H1 (cell line): ENCODE measurements around the gene HTR3E. TPM values are rescaled to one million over a fixed set of nuclear protein-coding genes. Genes with fewer than 3 reads are reported as not detected.

Experiments
- CTCF ChIA-PET: fragments of 300-600 bp; sonication (Branson Sonifier 250); formaldehyde crosslinking; loops from one replicate; lab custom pipeline; 2021; ENCODE audit not compliant: partially characterized antibody; lab: Charles Lee
- POLR2A ChIA-PET: fragments of 300-600 bp; sonication (Branson Sonifier 250); formaldehyde crosslinking; loops from one replicate; lab custom pipeline; 2021; ENCODE audit warnings: inconsistent platforms; ENCODE audit not compliant: partially characterized antibody; lab: Charles Lee
- DNase-seq, 2 experiments: peaks; one replicate each; pipeline versions ENCODE4 v3.0.0 to v3.0.0-alpha.2; 2010 to 2022; ENCODE audit warnings: low spot score in 2 of 2, low read depth in 1 of 2, mixed read lengths in 1 of 2
- FAIRE-seq: peaks from 2 replicates; lab custom pipeline; 2011; peaks lifted over from hg19 to GRCh38; lab: Jason Lieb, UNC
- H2AFZ ChIP-seq: 2 replicates; pipeline ENCODE4 v1.8.1; 2012; ENCODE audit warnings: low read length, inconsistent platforms
- H2AK5ac ChIP-seq: 2 replicates; pipeline ENCODE4 v1.6.1; 2013; ENCODE audit warnings: low read depth, low read length
- H2BK120ac ChIP-seq: replicated peaks from 2 replicates; pipeline ENCODE3; 2013; ENCODE audit warnings: low read depth, low read length, inconsistent platforms
- H2BK12ac ChIP-seq: 2 replicates; pipeline ENCODE4 v1.6.1; 2013; ENCODE audit warnings: low read depth, low read length
- H2BK15ac ChIP-seq: 2 replicates; pipeline ENCODE4 v1.6.1; 2013; ENCODE audit warnings: low read length
- H2BK20ac ChIP-seq: 2 replicates; pipeline ENCODE4 v1.6.1; 2013; ENCODE audit warnings: low read length
- H2BK5ac ChIP-seq: 2 replicates; pipeline ENCODE4 v1.6.1; 2013; ENCODE audit warnings: low read depth, low read length
- H3K14ac ChIP-seq: 2 replicates; pipeline ENCODE4 v1.6.1; 2013; ENCODE audit warnings: inconsistent platforms; ENCODE audit not compliant: insufficient read length
- H3K18ac ChIP-seq: 2 replicates; pipeline ENCODE4 v1.6.1; 2013; ENCODE audit warnings: low read length; ENCODE audit errors: extremely low read depth
- H3K23ac ChIP-seq: 2 replicates; pipeline ENCODE4 v1.6.1; 2013; ENCODE audit warnings: inconsistent platforms; ENCODE audit not compliant: insufficient read length
- H3K23me2 ChIP-seq: 2 replicates; pipeline ENCODE4 v1.6.1; 2013; ENCODE audit warnings: low read depth, low read length
- H3K27ac ChIP-seq: 2 replicates; pipeline ENCODE4 v1.6.1; 2011; ENCODE audit warnings: low read depth, low read length, inconsistent platforms
- H3K27me3 ChIP-seq, 4 experiments: replicated peaks in 1 of 4; 1 replicate in 1 of 4; 2 replicates in 3 of 4; pipeline versions ENCODE4 v1.6.1 to v1.8.1; 2011 to 2013; ENCODE audit warnings: low read length in 3 of 4, mild to moderate bottlenecking in 3 of 4, inconsistent platforms in 2 of 4, mixed read lengths in 2 of 4, moderate library complexity in 1 of 4; ENCODE audit not compliant: control insufficient read depth in 3 of 4, insufficient read depth in 3 of 4; ENCODE audit errors: extremely low read depth in 1 of 4
- H3K36me3 ChIP-seq, 4 experiments: 2 replicates each; pipeline versions ENCODE4 v1.6.1 to v1.8.1; 2011 to 2013; ENCODE audit warnings: mild to moderate bottlenecking in 4 of 4, low read length in 3 of 4, moderate library complexity in 2 of 4, control low read depth in 1 of 4, inconsistent platforms in 1 of 4; ENCODE audit not compliant: insufficient read depth in 4 of 4, control insufficient read depth in 2 of 4
- H3K4ac ChIP-seq: replicated peaks from 2 replicates; pipeline ENCODE3; 2013; ENCODE audit warnings: low read length, low read depth, mixed read lengths, inconsistent platforms; ENCODE audit not compliant: insufficient read length
- H3K4me1 ChIP-seq, 4 experiments: replicated peaks in 1 of 4; 1 replicate in 1 of 4; 2 replicates in 3 of 4; pipeline versions ENCODE4 v1.6.1 to v1.8.1; 2011 to 2013; ENCODE audit warnings: low read length in 3 of 4, inconsistent platforms in 2 of 4, mixed read lengths in 1 of 4; ENCODE audit not compliant: insufficient read depth in 4 of 4, control insufficient read depth in 3 of 4
- H3K4me2 ChIP-seq, 2 experiments: 2 replicates each; pipeline versions ENCODE4 v1.6.1 to v1.8.1; 2011 to 2013; ENCODE audit warnings: low read depth in 2 of 2, low read length in 2 of 2, control low read depth in 1 of 2, inconsistent platforms in 1 of 2, mild to moderate bottlenecking in 1 of 2; ENCODE audit not compliant: insufficient read depth in 1 of 2
- H3K4me3 ChIP-seq, 4 experiments: fragments of 200-600, 300-600 bp in 1 of 4; sonication (generic), shearing (Covaris generic), sonication (Bioruptor Twin) in 1 of 4; 2 replicates each; pipeline versions ENCODE4 v1.5.1 to v1.8.1; 2011 to 2016; ENCODE audit warnings: low read length in 4 of 4, low read depth in 3 of 4, control low read depth in 2 of 4, inconsistent platforms in 2 of 4, mild to moderate bottlenecking in 2 of 4, mixed read lengths in 1 of 4, moderate library complexity in 1 of 4; ENCODE audit not compliant: insufficient read depth in 2 of 4; ENCODE audit errors: extremely low read depth in 1 of 4
- H3K56ac ChIP-seq: replicated peaks from 2 replicates; pipeline ENCODE3; 2013; ENCODE audit warnings: low read depth, mild to moderate bottlenecking, mixed read lengths, low read length, inconsistent platforms; ENCODE audit not compliant: insufficient read length
- H3K79me1 ChIP-seq: 2 replicates; pipeline ENCODE4 v1.6.1; 2013; ENCODE audit warnings: low read depth, low read length, control low read depth
- H3K79me2 ChIP-seq, 2 experiments: 2 replicates each; pipeline versions ENCODE4 v1.6.1 to v1.8.1; 2012 to 2013; ENCODE audit warnings: low read length in 2 of 2, mild to moderate bottlenecking in 2 of 2, inconsistent platforms in 1 of 2; ENCODE audit not compliant: insufficient read depth in 2 of 2, control insufficient read depth in 1 of 2
- H3K9ac ChIP-seq, 4 experiments: replicated peaks in 1 of 4; 1 replicate in 1 of 4; 2 replicates in 3 of 4; pipeline versions ENCODE4 v1.6.1 to v1.8.1; 2011 to 2013; ENCODE audit warnings: low read depth in 3 of 4, low read length in 3 of 4, control low read depth in 2 of 4, mild to moderate bottlenecking in 2 of 4, moderate library complexity in 2 of 4, inconsistent platforms in 1 of 4; ENCODE audit errors: extremely low read depth in 1 of 4
- H3K9me3 ChIP-seq, 2 experiments: 2 replicates each; pipeline versions ENCODE4 v1.6.1 to v1.8.1; 2012 to 2013; ENCODE audit warnings: mild to moderate bottlenecking in 2 of 2, moderate library complexity in 2 of 2, control low read depth in 1 of 2, inconsistent platforms in 1 of 2, low read depth in 1 of 2, low read length in 1 of 2, mixed read lengths in 1 of 2; ENCODE audit not compliant: insufficient read depth in 2 of 2
- H4K20me1 ChIP-seq, 2 experiments: replicated peaks in 1 of 2; 2 replicates each; pipeline versions ENCODE3 to v1.8.1; 2011 to 2013; ENCODE audit warnings: inconsistent platforms in 2 of 2, low read length in 2 of 2, mild to moderate bottlenecking in 1 of 2; ENCODE audit not compliant: insufficient read depth in 2 of 2, control insufficient read depth in 1 of 2
- H4K5ac ChIP-seq: 2 replicates; pipeline ENCODE4 v1.6.1; 2013; ENCODE audit warnings: low read length, low read depth, mixed read lengths, inconsistent platforms; ENCODE audit not compliant: insufficient read length
- H4K8ac ChIP-seq: 2 replicates; pipeline ENCODE4 v1.8.0; 2013; ENCODE audit warnings: mild to moderate bottlenecking, moderate library complexity, low read length, inconsistent platforms; ENCODE audit not compliant: insufficient read depth; ENCODE audit errors: extremely low read depth
- H4K91ac ChIP-seq: replicated peaks from 2 replicates; pipeline ENCODE3; 2013; ENCODE audit warnings: low read length, mixed read lengths, inconsistent platforms; ENCODE audit not compliant: insufficient read length
- CREB1 ChIP-seq: IDR thresholded peaks from 2 replicates; pipeline ENCODE4 v1.6.1; 2012; ENCODE audit warnings: inconsistent platforms
- EZH2 ChIP-seq: fragments of 200-600 bp; sonication (generic); IDR thresholded peaks from 2 replicates; pipeline ENCODE4 v1.7.1; 2012; ENCODE audit warnings: low read depth, mild to moderate bottlenecking, moderate library complexity, low read length, inconsistent platforms; ENCODE audit not compliant: severe bottlenecking
- PHF8 ChIP-seq: fragments of 200-600 bp; sonication (generic); conservative IDR thresholded peaks from 2 replicates; pipeline ENCODE4 v1.7.1; 2012; ENCODE audit warnings: low read depth, mild to moderate bottlenecking, inconsistent platforms, low read length, moderate library complexity
- RAD21 ChIP-seq, 2 experiments: IDR thresholded peaks in 1 of 2; conservative IDR thresholded peaks in 1 of 2; 2 replicates each; pipeline ENCODE4 v1.6.1; 2011; ENCODE audit warnings: low read depth in 2 of 2, low read length in 2 of 2, improper control_type of control experiment in 1 of 2, inconsistent platforms in 1 of 2, mild to moderate bottlenecking in 1 of 2, moderate library complexity in 1 of 2
- RBBP5 ChIP-seq: IDR thresholded peaks from 2 replicates; pipeline ENCODE4 v1.7.1; 2012; ENCODE audit warnings: low read depth, mild to moderate bottlenecking, inconsistent platforms, low read length, moderate library complexity, borderline replicate concordance
- SP4 ChIP-seq: IDR thresholded peaks from 2 replicates; pipeline ENCODE4 v1.6.1; 2012; ENCODE audit warnings: low read length, inconsistent platforms
- TAF1 ChIP-seq: IDR thresholded peaks from 2 replicates; pipeline ENCODE4 v1.6.1; 2011; ENCODE audit warnings: mild to moderate bottlenecking, low read depth, low read length
- ZNF274 ChIP-seq: IDR thresholded peaks from 2 replicates; pipeline ENCODE4 v1.7.0; 2012; ENCODE audit warnings: low read length, borderline replicate concordance; ENCODE audit errors: extremely low read depth
- WGBS, 2 experiments: shearing (Covaris generic) in 1 of 2; methylation state at CpG; one replicate each; pipeline versions ENCODE4 v1.1.6 to v1.1.7; 2013 to 2015; ENCODE audit warnings: low lambda C conversion rate in 2 of 2, mixed read lengths in 2 of 2, inconsistent platforms in 1 of 2, low coverage in 1 of 2, missing lambda C conversion rate in 1 of 2; ENCODE audit not compliant: insufficient replicate concordance in 2 of 2, insufficient coverage in 1 of 2, insufficient read length in 1 of 2; ENCODE audit errors: extremely low coverage in 1 of 2, missing lambda C conversion rate in 1 of 2; 5-methylcytosine and 5-hydroxymethylcytosine counted together
- polyA plus RNA-seq, 7 experiments: library from polyadenylated mRNA; depleted of rRNA in 3 of 7; stranded (reverse) in 5 of 7; unstranded in 2 of 7; fragments of >200 nt in 5 of 7; fragments of 200-250 nt in 2 of 7; gene quantifications; 1 replicate in 5 of 7; 2 replicates in 1 of 7; 4 replicates in 1 of 7; pipeline versions ENCODE4 v1.2.1 to v1.2.3, GENCODE V29; 2011 to 2013; ENCODE audit warnings: missing spikeins in 2 of 7, mixed read lengths in 2 of 7
- total RNA-seq: library from RNA; stranded (reverse); fragmentation: NEBNext Ultra II Directional; extraction: Animal tissue kit (Norgen Biotek cat#: 25700); gene quantifications from 2 replicates; pipeline ENCODE4 v1.2.1, GENCODE V29; 2021

The HTR3E gene
- total and polyA plus RNA-seq, 2 of the 8 experiments (the other 6 are each of a cell fraction or from before 2014, with no cell fraction given): not detected

GRCh38 chr3:184052767-184053166 is 44.1 kb upstream of the HTR3E start, which contains the start of gene HTR3C:
Gene HTR3C, plus strand, starts transcription at chr3:184053047. Its CDS starts 34 bp downstream, at chr3:184053081.
- Histone ChIP-seq H2BK12ac (no peak within 1 kb of the TSS), H2AK5ac (no peak within 1 kb of the TSS), H3K4me2 (no peak within 1 kb of the TSS), H3K9me3 (no peaks in the 10 kb centered on the region), H3K56ac (no peak within 1 kb of the TSS), H3K9ac (no peak within 1 kb of the TSS), H3K23ac (no peak within 1 kb of the TSS), H3K27ac (no peak within 1 kb of the TSS), H2AFZ (no peak within 1 kb of the TSS), H3K4ac (no peak within 1 kb of the TSS), H4K20me1 (no peaks in the 10 kb centered on the region), H3K79me1 (no peaks in the 10 kb centered on the region), H4K5ac (no peak within 1 kb of the TSS), H4K8ac (no peak within 1 kb of the TSS), H2BK120ac (no peak within 1 kb of the TSS), H3K79me2 (no peaks in the 10 kb centered on the region), H2BK15ac (no peak within 1 kb of the TSS), H3K4me3 (no peak within 1 kb of the TSS), H3K36me3 (no peaks in the 10 kb centered on the region), H3K23me2 (no peaks in the 10 kb centered on the region), H3K18ac (no peak within 1 kb of the TSS), H4K91ac (no peak within 1 kb of the TSS), H2BK5ac (no peak within 1 kb of the TSS), H2BK20ac (no peak within 1 kb of the TSS), H3K14ac (no peak within 1 kb of the TSS), H3K27me3 (no peaks in the 10 kb centered on the region), H3K4me1 (no peaks in the 10 kb centered on the region)
- FAIRE-seq (no peak), DNase-seq (no peak)
- WGBS, 2 experiments: 81% methylated on average over 4 of the region's 4 CpGs; no CpG with 5 or more reads in 1 of the 2 experiments
- CTCF ChIA-PET: interaction anchor here (0.5 to 1.3 kb wide), 2 partner anchors 10 to 253 kb away, joined by 3 to 4 read pairs; no protein-coding TSS in a partner anchor
- TF ChIP-seq ZNF274 (no peak), PHF8 (no peak), EZH2 (no peak), RBBP5 (no peak), TAF1 (no peak), RAD21 (IDR thresholded peaks at IDR 0.05 in 1 of 2, conservative IDR thresholded peaks at IDR 0.05 in 1 of 2; ENCODE audit: low read depth in 2 of 2, low read length in 2 of 2) (no peak), CREB1 (no peak), SP4 (no peak)
- POLR2A ChIA-PET: no interaction called here
